ENCODE data around the gene ZNF462.

Gene ZNF462

GRCh38 chr9:106941916-106942315, 79.0 kb downstream of the ZNF462 start:
- no peak overlapping the region for H3K27ac Mint-ChIP-seq
- no peaks in the 10 kb centered on the region for H3K36me3 Mint-ChIP-seq (ENCODE audit: low read depth)

GRCh38 chr9:106945727-106946660, 83.0 kb downstream of the ZNF462 start:
- H3K36me3 Mint-ChIP-seq (ENCODE audit: low read depth) = no peaks in the 10 kb centered on the region

More at GRCh38 chr9:106941916-106942315, 79.0 kb downstream of the ZNF462 start:
- no peaks in the 10 kb centered on the region for H3K27me3 Mint-ChIP-seq (ENCODE audit: low read depth)
- no peaks in the 10 kb centered on the region for H3K4me1 Mint-ChIP-seq (ENCODE audit: low read depth)
- H3K4me3 Mint-ChIP-seq = no peak overlapping the region
- H3K9me3 Mint-ChIP-seq = no peaks in the 10 kb centered on the region

GRCh38 chr9:106947106-106947900, 84.3 kb downstream of the ZNF462 start:
- no peaks in the 10 kb centered on the region for H3K36me3 Mint-ChIP-seq (ENCODE audit: low read depth)
- no peak overlapping the region for H3K27ac Mint-ChIP-seq
- no peaks in the 10 kb centered on the region for H3K4me1 Mint-ChIP-seq (ENCODE audit: low read depth)
- no peaks in the 10 kb centered on the region for H3K27me3 Mint-ChIP-seq (ENCODE audit: low read depth)
- H3K9me3 Mint-ChIP-seq = no peaks in the 10 kb centered on the region
- H3K4me3 Mint-ChIP-seq = no peak overlapping the region

More at GRCh38 chr9:106945727-106946660, 83.0 kb downstream of the ZNF462 start:
- H3K4me1 Mint-ChIP-seq (ENCODE audit: low read depth) = no peaks in the 10 kb centered on the region
- H3K27me3 Mint-ChIP-seq (ENCODE audit: low read depth) = no peaks in the 10 kb centered on the region
- no peak overlapping the region for H3K4me3 Mint-ChIP-seq
- no peaks in the 10 kb centered on the region for H3K9me3 Mint-ChIP-seq
- no peak overlapping the region for H3K27ac Mint-ChIP-seq

- no peak overlapping the region for H3K27ac Mint-ChIP-seq
- no peaks in the 10 kb centered on the region for H3K27me3 Mint-ChIP-seq (ENCODE audit: low read depth)
- H3K4me1 Mint-ChIP-seq (ENCODE audit: low read depth) = no peaks in the 10 kb centered on the region
- no peak overlapping the region for H3K4me3 Mint-ChIP-seq
- no peaks in the 10 kb centered on the region for H3K9me3 Mint-ChIP-seq
- no peaks in the 10 kb centered on the region for H3K36me3 Mint-ChIP-seq (ENCODE audit: low read depth)
Observed at GRCh38 chr9:106953174-106953573, 90.2 kb downstream of the ZNF462 start.

- H3K27ac Mint-ChIP-seq = no peak overlapping the region
- H3K4me3 Mint-ChIP-seq = no peak overlapping the region
Observed at GRCh38 chr9:106954558-106954957, 91.6 kb downstream of the ZNF462 start.

GRCh38 chr9:106954974-106955850, 92.2 kb downstream of the ZNF462 start:
- H3K4me3 Mint-ChIP-seq = no peak overlapping the region
- H3K27me3 Mint-ChIP-seq (ENCODE audit: low read depth) = no peaks in the 10 kb centered on the region
- H3K36me3 Mint-ChIP-seq (ENCODE audit: low read depth) = no peaks in the 10 kb centered on the region
- no peaks in the 10 kb centered on the region for H3K9me3 Mint-ChIP-seq
- no peak overlapping the region for H3K27ac Mint-ChIP-seq
- peaks cover 1% of the 10 kb centered on the region for H3K4me1 Mint-ChIP-seq (ENCODE audit: low read depth)

More at GRCh38 chr9:106954558-106954957, 91.6 kb downstream of the ZNF462 start:
- no peaks in the 10 kb centered on the region for H3K27me3 Mint-ChIP-seq (ENCODE audit: low read depth)
- no peaks in the 10 kb centered on the region for H3K36me3 Mint-ChIP-seq (ENCODE audit: low read depth)
- no peaks in the 10 kb centered on the region for H3K4me1 Mint-ChIP-seq (ENCODE audit: low read depth)
- no peaks in the 10 kb centered on the region for H3K9me3 Mint-ChIP-seq

GRCh38 chr9:106956971-106957370, 94.0 kb downstream of the ZNF462 start:
- Mint-ChIP-seq H3K36me3 (ENCODE audit: low read depth) (no peaks in the 10 kb centered on the region), H3K4me3 (no peak overlapping the region), H3K27me3 (ENCODE audit: low read depth) (no peaks in the 10 kb centered on the region), H3K4me1 (ENCODE audit: low read depth) (peaks cover 2% of the 10 kb centered on the region), H3K9me3 (no peaks in the 10 kb centered on the region), H3K27ac (no peak overlapping the region)

- no peaks in the 10 kb centered on the region for H3K27me3 Mint-ChIP-seq (ENCODE audit: low read depth)
- H3K4me1 Mint-ChIP-seq (ENCODE audit: low read depth) = peaks cover 7% of the 10 kb centered on the region
- no peak overlapping the region for H3K4me3 Mint-ChIP-seq
- no peaks in the 10 kb centered on the region for H3K9me3 Mint-ChIP-seq
- H3K36me3 Mint-ChIP-seq (ENCODE audit: low read depth) = no peaks in the 10 kb centered on the region
- H3K27ac Mint-ChIP-seq = no peak overlapping the region
Observed at GRCh38 chr9:106958955-106959657, 96.1 kb downstream of the ZNF462 start.

GRCh38 chr9:106960258-106960657, 97.3 kb downstream of the ZNF462 start:
- Mint-ChIP-seq H3K36me3 (ENCODE audit: low read depth) (no peaks in the 10 kb centered on the region), H3K4me1 (ENCODE audit: low read depth) (peaks cover 15% of the 10 kb centered on the region), H3K4me3 (no peak overlapping the region), H3K27me3 (ENCODE audit: low read depth) (peaks cover 5% of the 10 kb centered on the region), H3K9me3 (no peaks in the 10 kb centered on the region), H3K27ac (no peak overlapping the region)

- no peak overlapping the region for H3K4me3 Mint-ChIP-seq
- no peaks in the 10 kb centered on the region for H3K36me3 Mint-ChIP-seq (ENCODE audit: low read depth)
- H3K27me3 Mint-ChIP-seq (ENCODE audit: low read depth) = peaks cover 10% of the 10 kb centered on the region
- peaks cover 16% of the 10 kb centered on the region for H3K4me1 Mint-ChIP-seq (ENCODE audit: low read depth)
- no peaks in the 10 kb centered on the region for H3K9me3 Mint-ChIP-seq
- H3K27ac Mint-ChIP-seq = no peak overlapping the region
Observed at GRCh38 chr9:106961623-106962022, 98.7 kb downstream of the ZNF462 start.

GRCh38 chr9:106962122-106962521, 99.2 kb downstream of the ZNF462 start:
- no peak overlapping the region for H3K4me3 Mint-ChIP-seq
- peaks cover 12% of the 10 kb centered on the region for H3K27me3 Mint-ChIP-seq (ENCODE audit: low read depth)
- H3K27ac Mint-ChIP-seq = no peak overlapping the region
- H3K9me3 Mint-ChIP-seq = no peaks in the 10 kb centered on the region
- no peaks in the 10 kb centered on the region for H3K36me3 Mint-ChIP-seq (ENCODE audit: low read depth)
- peaks cover 16% of the 10 kb centered on the region for H3K4me1 Mint-ChIP-seq (ENCODE audit: low read depth)

GRCh38 chr9:106962615-106963363, 99.8 kb downstream of the ZNF462 start:
- Mint-ChIP-seq H3K27me3 (ENCODE audit: low read depth) (peaks cover 12% of the 10 kb centered on the region), H3K4me3 (no peak overlapping the region), H3K36me3 (ENCODE audit: low read depth) (no peaks in the 10 kb centered on the region), H3K27ac (no peak overlapping the region), H3K9me3 (no peaks in the 10 kb centered on the region), H3K4me1 (ENCODE audit: low read depth) (peaks cover 16% of the 10 kb centered on the region)

GRCh38 chr9:106963684-106964083, 100.7 kb downstream of the ZNF462 start:
- H3K27me3 Mint-ChIP-seq (ENCODE audit: low read depth) = peaks cover 12% of the 10 kb centered on the region
- H3K27ac Mint-ChIP-seq = no peak overlapping the region
- no peak overlapping the region for H3K4me3 Mint-ChIP-seq
- H3K9me3 Mint-ChIP-seq = no peaks in the 10 kb centered on the region
- no peaks in the 10 kb centered on the region for H3K36me3 Mint-ChIP-seq (ENCODE audit: low read depth)
- peaks cover 16% of the 10 kb centered on the region for H3K4me1 Mint-ChIP-seq (ENCODE audit: low read depth)
